ENCODE data around the gene PCIF1. TPM values are rescaled to one million over a fixed set of nuclear protein-coding genes. Genes with fewer than 3 reads are reported as not detected.

PCIF1 gene
- total RNA-seq, 1 donor from 2014 or later: 45.2 TPM

DNA sequence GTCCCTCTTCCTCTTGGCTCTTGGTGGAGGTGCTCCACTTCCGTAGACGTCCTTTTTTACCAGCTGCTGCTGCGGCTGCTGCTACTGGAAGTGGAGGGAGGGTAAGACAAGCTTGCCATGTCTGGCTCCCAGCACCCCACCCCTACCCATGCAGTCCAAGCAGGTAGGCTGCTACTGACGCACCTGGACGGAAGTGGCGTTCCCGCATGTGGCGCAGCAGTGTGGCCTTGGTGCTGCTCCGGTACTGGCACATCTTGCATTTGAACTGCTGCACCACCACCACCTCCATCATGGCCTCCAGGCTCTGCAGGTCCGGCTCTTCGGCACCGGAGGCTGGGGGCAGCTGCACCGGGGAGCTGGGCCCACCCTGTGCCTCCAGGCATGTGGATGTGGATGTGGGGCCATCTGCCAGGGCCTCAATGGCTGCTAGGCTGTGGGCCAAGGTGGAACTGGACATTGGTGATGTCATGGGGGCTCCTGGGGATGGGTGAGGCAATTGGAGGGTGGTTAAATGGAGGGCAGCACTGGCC, 33.1 kb downstream of the PCIF1 start:
- TF ChIP-seq, protein P1, sequence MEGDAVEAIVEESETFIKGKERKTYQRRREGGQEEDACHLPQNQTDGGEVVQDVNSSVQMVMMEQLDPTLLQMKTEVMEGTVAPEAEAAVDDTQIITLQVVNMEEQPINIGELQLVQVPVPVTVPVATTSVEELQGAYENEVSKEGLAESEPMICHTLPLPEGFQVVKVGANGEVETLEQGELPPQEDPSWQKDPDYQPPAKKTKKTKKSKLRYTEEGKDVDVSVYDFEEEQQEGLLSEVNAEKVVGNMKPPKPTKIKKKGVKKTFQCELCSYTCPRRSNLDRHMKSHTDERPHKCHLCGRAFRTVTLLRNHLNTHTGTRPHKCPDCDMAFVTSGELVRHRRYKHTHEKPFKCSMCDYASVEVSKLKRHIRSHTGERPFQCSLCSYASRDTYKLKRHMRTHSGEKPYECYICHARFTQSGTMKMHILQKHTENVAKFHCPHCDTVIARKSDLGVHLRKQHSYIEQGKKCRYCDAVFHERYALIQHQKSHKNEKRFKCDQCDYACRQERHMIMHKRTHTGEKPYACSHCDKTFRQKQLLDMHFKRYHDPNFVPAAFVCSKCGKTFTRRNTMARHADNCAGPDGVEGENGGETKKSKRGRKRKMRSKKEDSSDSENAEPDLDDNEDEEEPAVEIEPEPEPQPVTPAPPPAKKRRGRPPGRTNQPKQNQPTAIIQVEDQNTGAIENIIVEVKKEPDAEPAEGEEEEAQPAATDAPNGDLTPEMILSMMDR (IDR thresholded peaks at IDR 0.05; ENCODE audit: unreplicated experiment): no peak
- Mint-ChIP-seq H3K27me3 (ENCODE audit: low read depth) (no peaks in the 10 kb centered on the region), H3K4me1 (peaks cover 16% of the 10 kb centered on the region), H3K36me3 (peaks cover 10% of the 10 kb centered on the region), H3K27ac (no peak overlapping the region), H3K4me3 (no peak overlapping the region), H3K9me3 (no peaks in the 10 kb centered on the region)
- no peak for DNase-seq (ENCODE audit: low spot score in 2 of 2, unreplicated experiment in 2 of 2)

DNA sequence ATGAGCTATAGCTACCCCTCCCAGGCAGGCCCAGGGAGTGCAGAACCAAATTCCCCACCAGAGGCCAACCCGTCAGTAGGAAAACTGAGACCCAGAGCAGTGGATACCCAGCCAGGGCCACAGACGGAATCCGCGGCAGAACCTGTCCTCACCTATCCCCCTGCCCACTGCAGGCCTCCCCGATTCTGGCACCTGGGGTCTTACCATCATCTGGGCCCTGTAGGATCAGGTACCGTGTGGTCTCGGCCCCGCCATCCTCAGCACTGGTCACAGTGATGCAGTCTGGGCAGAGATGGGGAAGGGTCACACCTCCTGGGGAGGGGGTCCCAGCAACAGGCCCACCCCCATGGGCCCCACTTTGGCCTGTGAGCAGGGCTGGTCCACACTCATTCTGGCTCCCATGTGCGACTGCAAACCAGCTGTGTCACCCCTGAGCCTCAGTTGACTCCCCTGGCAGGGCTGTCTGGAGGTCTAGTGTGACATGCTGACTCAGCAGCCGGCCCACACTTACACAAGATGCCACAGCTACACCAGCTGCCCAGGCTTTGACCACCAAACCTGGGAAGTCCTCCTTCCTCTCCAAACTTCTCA, 33.7 kb downstream of the PCIF1 start:
- no peaks in the 10 kb centered on the region for H3K9me3 Mint-ChIP-seq
- DNase-seq (ENCODE audit: low spot score in 2 of 2, unreplicated experiment in 2 of 2): peak in 1 of 2 experiments; percentile 16
- no peak overlapping the region for H3K4me3 Mint-ChIP-seq
- no peaks in the 10 kb centered on the region for H3K27me3 Mint-ChIP-seq (ENCODE audit: low read depth)
- peaks cover 8% of the 10 kb centered on the region for H3K36me3 Mint-ChIP-seq
- H3K27ac Mint-ChIP-seq: no peak overlapping the region
- TF ChIP-seq, protein P1 (IDR thresholded peaks at IDR 0.05; ENCODE audit: unreplicated experiment): no peak
- peaks cover 16% of the 10 kb centered on the region for H3K4me1 Mint-ChIP-seq

DNA sequence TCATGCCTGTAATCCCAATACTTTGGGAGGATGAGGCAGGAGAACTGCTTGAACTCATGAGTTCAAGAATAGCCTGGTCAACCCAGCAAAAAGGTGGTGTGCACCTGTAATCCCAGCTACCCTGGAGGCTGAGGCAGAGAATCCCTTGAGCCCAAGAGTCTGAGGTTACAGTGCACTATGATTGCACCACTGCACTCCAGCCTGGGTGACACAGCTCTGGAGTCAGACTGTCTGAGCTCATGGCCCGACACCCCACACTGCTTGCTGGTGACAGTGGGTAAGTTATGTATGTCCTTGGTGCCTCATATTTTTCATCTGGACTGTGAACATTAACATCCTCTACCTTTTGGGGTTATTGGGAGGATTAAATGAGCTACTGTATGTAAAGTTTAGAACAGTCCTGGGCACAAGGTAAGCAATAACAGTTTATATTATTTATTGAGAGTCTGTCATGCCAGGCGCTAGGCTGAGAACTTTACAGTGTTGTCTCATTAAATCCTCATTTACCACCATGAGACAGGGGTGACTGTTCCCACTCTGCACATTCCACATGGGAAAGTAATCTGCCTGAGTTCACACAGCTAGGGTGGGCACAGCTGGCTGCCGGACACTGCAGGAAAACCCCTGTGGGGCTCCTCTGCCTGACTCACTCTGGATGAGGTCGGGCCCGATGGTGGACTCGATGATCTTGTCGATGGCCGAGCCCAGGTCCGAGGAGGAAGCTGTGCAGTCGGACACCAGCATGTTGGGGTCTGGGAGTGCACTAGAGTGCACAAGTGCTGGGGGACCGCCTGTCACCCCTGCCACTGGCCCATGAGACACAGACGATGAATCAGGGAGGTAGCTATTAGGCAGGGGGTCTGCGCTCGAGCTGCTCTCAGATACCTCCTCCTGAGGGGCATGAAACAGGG, 34.6 kb downstream of the PCIF1 start:
- peaks cover 8% of the 10 kb centered on the region for H3K36me3 Mint-ChIP-seq
- H3K9me3 Mint-ChIP-seq: no peaks in the 10 kb centered on the region
- H3K27ac Mint-ChIP-seq: no peak overlapping the region
- peaks cover 16% of the 10 kb centered on the region for H3K4me1 Mint-ChIP-seq
- no peak overlapping the region for H3K4me3 Mint-ChIP-seq
- DNase-seq (ENCODE audit: low spot score in 2 of 2, unreplicated experiment in 2 of 2): peak in 1 of 2 experiments; percentile 15
- TF ChIP-seq, protein P1 (IDR thresholded peaks at IDR 0.05; ENCODE audit: unreplicated experiment): no peak
- H3K27me3 Mint-ChIP-seq (ENCODE audit: low read depth): no peaks in the 10 kb centered on the region

DNA sequence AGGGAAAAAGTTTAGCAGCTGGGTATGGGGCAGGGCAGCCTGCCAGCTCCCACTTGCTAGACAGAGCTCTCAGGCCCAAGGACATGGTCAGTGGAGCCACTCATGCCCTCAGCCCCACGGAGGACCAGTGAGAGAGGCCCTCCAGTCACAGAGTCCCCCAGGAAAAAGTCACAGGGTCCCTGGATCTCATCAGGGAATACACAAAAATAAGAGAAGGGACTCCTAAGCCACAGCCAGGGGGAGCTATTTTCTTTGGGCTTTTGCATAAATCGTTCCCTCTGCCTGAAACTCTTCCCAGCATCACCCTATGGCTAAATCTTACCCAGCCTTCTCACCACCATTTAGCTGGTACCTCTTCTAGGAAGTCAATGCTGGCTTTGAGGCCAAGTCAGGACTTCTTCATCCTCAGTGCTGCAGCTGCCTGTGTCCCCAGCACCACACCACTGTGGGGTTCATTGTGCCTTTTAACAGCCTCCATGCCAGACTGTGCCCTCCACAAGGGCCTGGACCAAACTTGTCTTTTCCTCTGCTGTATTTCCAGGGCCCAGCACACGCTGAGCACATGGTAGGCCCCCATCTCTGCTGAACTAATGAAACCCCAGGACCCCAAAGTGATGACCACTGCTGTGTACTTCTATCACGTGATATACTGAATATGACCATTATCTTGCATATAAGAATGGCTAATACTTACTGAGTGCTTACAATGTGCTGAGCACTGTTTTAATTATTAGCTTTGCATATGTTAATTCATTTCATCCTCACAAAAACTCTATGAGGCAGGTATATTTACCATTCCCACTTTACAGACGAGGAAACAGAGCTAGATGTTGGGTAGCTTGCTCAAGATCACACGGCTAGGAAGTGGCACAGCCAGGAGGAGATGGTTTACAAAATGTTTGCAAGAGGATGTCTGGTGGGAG, 35.5 kb downstream of the PCIF1 start:
- no peaks in the 10 kb centered on the region for H3K9me3 Mint-ChIP-seq
- peak overlapping the region; percentile 75 for H3K4me3 Mint-ChIP-seq
- peaks cover 7% of the 10 kb centered on the region for H3K36me3 Mint-ChIP-seq
- H3K27ac Mint-ChIP-seq: peak overlapping the region; percentile 74
- DNase-seq (ENCODE audit: low spot score in 2 of 2, unreplicated experiment in 2 of 2): no peak
- H3K4me1 Mint-ChIP-seq: peaks cover 16% of the 10 kb centered on the region
- TF ChIP-seq, protein P1 (IDR thresholded peaks at IDR 0.05; ENCODE audit: unreplicated experiment): peak; percentile 65
- H3K27me3 Mint-ChIP-seq (ENCODE audit: low read depth): no peaks in the 10 kb centered on the region

All from mesothelial cell of epicardium (in vitro differentiated cells).